H1 (cell line): ENCODE measurements around the gene OSGEP. TPM values are rescaled to one million over a fixed set of nuclear protein-coding genes. Genes with fewer than 3 reads are reported as not detected.

Experiments used
- ASH2L ChIP-seq: fragments of 200-600, 300-600 bp; sonication (generic); IDR thresholded peaks from one replicate; pipeline ENCODE4 v1.7.1; 2017; ENCODE audit warnings: low read length
- BACH1 ChIP-seq: IDR thresholded peaks from 2 replicates; pipeline ENCODE4 v1.6.1; 2012; ENCODE audit warnings: low read length, improper control_type of control experiment
- CBX5 ChIP-seq: fragments of 300-800, 300-1000 bp; sonication (generic); IDR thresholded peaks from 2 replicates; pipeline ENCODE4 v1.7.1; 2016; ENCODE audit warnings: antibody characterized with exemption, low read length, low read depth
- CBX8 ChIP-seq: fragments of 300-800, 300-1000 bp; sonication (generic); IDR thresholded peaks from 2 replicates; pipeline ENCODE4 v1.7.1; 2016; ENCODE audit warnings: low read depth, low read length, borderline replicate concordance
- CEBPB ChIP-seq: IDR thresholded peaks from 2 replicates; pipeline ENCODE4 v1.6.1; 2012; ENCODE audit warnings: low read depth, low read length
- EZH2 ChIP-seq: fragments of 200-600 bp; sonication (generic); IDR thresholded peaks from 2 replicates; pipeline ENCODE4 v1.7.1; 2012; ENCODE audit warnings: low read depth, mild to moderate bottlenecking, moderate library complexity, low read length, inconsistent platforms; ENCODE audit not compliant: severe bottlenecking
- KDM4A ChIP-seq: IDR thresholded peaks from one replicate; pipeline ENCODE4 v1.7.1; 2012; ENCODE audit warnings: low read depth, mild to moderate bottlenecking, moderate library complexity, low read length, inconsistent platforms; ENCODE audit not compliant: severe bottlenecking
- SAP30 ChIP-seq: fragments of 300-600 bp; sonication (generic); IDR thresholded peaks from 2 replicates; pipeline ENCODE4 v1.7.1; 2012; ENCODE audit warnings: low read length, moderate library complexity, mild to moderate bottlenecking, inconsistent platforms; ENCODE audit not compliant: insufficient read depth, insufficient replicate concordance
- SP2 ChIP-seq: IDR thresholded peaks from 2 replicates; pipeline ENCODE4 v1.6.1; 2012; ENCODE audit warnings: mild to moderate bottlenecking, low read length, inconsistent platforms
- TAF7 ChIP-seq: optimal IDR thresholded peaks from 2 replicates; pipeline ENCODE3; 2011; ENCODE audit warnings: low read depth, mild to moderate bottlenecking, inconsistent platforms, low read length, moderate library complexity, borderline replicate concordance
- polyA plus RNA-seq, 7 experiments: library from polyadenylated mRNA; depleted of rRNA in 3 of 7; stranded (reverse) in 5 of 7; unstranded in 2 of 7; fragments of >200 nt in 5 of 7; fragments of 200-250 nt in 2 of 7; gene quantifications; 1 replicate in 5 of 7; 2 replicates in 1 of 7; 4 replicates in 1 of 7; pipeline versions ENCODE4 v1.2.1 to v1.2.3, GENCODE V29; 2011 to 2013; ENCODE audit warnings: missing spikeins in 2 of 7, mixed read lengths in 2 of 7
- total RNA-seq: library from RNA; stranded (reverse); fragmentation: NEBNext Ultra II Directional; extraction: Animal tissue kit (Norgen Biotek cat#: 25700); gene quantifications from 2 replicates; pipeline ENCODE4 v1.2.1, GENCODE V29; 2021

Gene OSGEP
- total and polyA plus RNA-seq, 2 of the 8 experiments (the other 6 are each of a cell fraction or from before 2014, with no cell fraction given): 34.4 to 78.6 TPM

- TF ChIP-seq TAF7: no peak
- no peak for TF ChIP-seq EZH2
- no peak for TF ChIP-seq CBX8
- TF ChIP-seq KDM4A: no peak
- TF ChIP-seq ASH2L: no peak
- no peak for TF ChIP-seq SAP30
- no peak for TF ChIP-seq BACH1
- TF ChIP-seq SP2: no peak
- TF ChIP-seq CEBPB: no peak
- no peak for TF ChIP-seq CBX5
- TF ChIP-seq, all 59 proteins: peak for 0
Observed at GRCh38 chr14:20470603-20470901, 15.9 kb upstream of the OSGEP start (continued).
